GM18511 (cell line): Measurements from ENCODE around the gene ALG1L2.
"Not testable (repeated sequence)": the region's sequence is repeated elsewhere in the genome, so short reads cannot be mapped to it uniquely, and the experiment has no call there.

Experiments used
- ATAC-seq: cut with Tn5 transposase; IDR thresholded peaks from one replicate; pipeline ENCODE4 v1.9.1; 2021; ENCODE audit warnings: mild to moderate bottlenecking, moderate library complexity; ENCODE audit not compliant: unreplicated experiment

ALG1L2 gene

DNA sequence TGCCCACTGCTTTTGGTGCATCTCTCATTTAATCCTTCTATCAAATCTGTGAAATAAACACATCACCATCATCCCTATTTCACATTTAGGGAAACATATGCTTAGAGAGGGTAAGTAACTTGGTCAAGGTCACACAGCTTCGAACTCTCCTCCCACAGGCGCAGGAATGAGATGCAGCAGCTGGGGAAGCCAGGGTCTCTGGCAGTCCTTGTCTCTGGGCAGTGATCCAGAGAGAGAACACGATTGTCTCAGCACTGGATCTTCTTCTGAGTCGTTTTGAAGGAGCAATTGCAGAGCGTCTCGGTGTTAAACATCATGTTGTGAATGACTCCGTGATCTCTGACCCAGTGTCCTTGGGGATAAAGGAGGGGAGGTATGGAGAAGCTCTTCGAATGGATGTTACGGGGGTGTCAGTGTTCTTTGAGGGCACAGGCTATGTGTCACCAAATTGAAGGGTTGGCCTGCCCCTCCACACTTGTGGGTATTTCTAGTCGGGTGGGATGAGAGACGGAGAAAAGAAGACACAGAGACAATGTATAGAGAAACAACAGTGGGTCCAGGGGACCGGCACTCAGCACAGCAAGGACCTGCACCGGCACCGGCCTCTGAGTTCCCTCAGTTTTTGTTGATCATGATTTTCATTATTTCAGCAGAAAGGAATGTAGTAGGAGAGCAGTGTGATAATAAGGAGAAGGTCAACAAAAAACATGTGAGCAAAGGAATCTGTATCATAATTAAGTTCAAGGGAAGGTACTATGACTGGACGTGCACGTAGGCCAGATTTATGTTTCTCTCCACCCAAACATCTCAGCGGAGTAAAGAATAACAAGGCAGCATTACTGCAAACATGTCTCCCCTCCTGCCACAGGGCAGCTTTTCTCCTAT lies 41.5 kb downstream of the ALG1L2 start:
- not testable (repeated sequence) for ATAC-seq

DNA sequence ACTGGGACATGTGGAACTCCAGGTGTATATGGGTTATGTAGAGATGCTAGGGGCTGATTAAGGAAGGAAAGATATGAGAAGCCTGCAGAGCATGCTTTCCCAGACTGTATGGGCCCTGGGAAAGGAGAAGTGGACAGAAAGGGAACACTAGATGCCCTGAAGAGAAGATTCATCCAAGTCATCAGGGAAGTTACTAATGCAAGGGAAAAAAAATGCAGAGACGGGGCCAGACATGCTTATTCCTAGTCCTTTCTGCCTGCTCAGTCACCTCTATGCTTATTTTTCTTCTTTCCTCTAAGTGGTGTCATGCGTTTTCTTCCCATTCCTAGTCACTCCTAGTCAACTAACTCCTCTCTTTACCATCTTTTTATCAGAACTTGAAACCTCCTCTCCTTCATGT lies 43.8 kb downstream of the ALG1L2 start:
- ATAC-seq, result not testable (repeated sequence)

DNA sequence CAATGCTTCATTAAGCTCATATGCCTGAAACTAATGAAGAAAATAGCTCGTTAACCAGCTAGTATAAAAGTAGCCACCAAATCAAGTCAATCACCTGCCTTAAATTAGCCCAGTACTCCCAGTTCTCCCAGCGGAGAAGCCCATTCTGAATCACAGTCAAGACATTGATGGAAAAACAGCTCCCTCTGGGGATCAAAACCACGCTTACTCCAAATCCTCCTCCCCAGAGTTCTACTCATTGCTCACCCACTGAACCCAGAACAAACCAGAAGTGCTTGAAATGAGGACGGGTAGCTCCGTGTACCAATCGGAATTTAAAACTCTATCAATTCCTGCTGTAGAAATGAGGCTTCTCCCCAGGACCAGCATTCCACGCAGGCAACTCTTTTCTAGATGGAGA lies 54.7 kb downstream of the ALG1L2 start:
- ATAC-seq, result not testable (repeated sequence)

DNA sequence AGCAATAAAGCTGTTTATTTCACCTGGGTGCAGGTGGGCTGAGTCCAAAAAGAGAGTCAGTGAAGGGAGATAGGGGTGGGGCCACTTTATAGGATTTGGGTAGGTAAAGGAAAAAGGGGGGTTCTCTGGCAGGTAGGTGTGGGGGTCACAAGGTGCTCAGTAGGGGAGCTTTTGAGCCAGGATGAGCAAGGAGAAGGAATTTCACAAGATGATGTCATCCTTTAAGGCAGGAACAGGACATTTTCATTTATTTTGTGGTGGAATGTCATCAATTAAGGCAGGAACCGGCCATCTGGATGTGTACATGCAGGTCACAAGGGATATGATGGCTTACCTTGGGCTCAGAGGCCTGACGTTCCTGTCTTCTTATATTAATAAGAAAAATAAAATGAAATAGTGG lies 56.1 kb downstream of the ALG1L2 start:
- not testable (repeated sequence) for ATAC-seq

DNA sequence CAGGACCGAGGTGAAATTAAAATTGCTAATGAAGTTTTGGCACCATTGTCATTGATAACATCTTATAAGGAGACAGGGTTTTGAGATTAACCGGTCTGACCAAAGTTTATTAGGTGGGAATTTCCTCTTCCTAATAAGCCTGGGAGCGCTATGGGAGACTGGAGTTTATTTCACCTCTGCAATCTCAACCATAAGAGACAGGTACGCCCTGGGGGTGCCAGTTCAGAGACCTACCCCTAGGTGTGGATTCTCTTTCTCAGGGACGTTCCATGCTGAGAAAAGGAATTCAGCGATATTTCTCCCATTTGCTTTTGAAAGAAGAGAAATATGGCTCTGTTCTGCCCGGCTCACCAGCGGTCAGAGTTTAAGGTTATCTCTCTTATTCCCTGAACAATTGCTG lies 57.4 kb downstream of the ALG1L2 start:
- not testable (repeated sequence) for ATAC-seq

DNA sequence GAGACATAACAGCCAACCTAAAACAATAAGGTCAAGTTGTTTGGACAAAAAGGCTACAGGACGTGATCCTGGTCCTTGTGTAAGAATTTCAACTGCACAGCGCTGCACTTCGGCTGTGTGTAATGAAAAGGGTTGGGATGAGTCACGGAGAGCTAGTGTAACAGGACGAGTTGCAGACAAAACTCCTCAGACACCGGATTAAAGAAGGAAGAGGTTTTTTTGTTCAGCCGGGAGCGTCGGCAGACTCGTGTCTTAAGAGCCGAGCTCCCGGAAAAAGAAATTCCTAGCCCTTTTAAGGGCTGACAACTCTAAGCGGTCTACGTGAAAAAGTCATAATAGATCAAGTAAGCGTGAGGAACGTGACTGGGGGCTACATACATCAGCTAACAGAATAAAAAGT lies 59.1 kb downstream of the ALG1L2 start:
- not testable (repeated sequence) for ATAC-seq

DNA sequence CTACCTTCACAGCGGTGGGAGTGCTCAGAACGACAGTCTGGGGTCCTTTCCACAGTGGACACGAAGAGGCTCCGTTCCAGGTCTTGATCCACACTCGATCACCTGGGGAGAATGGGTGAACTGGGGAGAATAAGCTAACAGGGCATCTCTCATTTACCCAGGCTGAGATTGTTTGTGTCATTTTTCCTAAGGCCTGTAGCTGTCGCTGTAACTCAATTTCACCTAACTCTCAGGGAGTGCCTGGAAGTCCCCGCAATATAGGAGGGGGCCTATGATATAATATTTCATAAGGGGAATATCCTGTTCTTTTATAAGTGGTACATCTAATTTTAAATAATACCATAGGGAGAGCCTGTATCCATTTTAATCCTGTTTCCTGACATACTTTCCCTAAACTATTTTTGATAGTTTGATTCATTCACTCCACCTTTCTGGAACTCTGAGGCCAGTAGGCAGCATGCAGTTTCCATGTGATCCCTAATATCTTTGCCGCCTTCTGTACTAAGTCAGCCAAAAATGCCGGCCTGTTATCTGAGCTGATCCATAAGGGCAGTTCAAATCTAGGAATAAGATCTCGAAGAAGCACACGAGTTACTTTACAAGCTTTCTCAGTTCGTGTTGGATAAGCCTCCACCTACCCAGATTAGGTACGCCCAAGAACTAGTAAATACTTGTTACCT lies 62.2 kb downstream of the ALG1L2 start:
- ATAC-seq, result not testable (repeated sequence)

DNA sequence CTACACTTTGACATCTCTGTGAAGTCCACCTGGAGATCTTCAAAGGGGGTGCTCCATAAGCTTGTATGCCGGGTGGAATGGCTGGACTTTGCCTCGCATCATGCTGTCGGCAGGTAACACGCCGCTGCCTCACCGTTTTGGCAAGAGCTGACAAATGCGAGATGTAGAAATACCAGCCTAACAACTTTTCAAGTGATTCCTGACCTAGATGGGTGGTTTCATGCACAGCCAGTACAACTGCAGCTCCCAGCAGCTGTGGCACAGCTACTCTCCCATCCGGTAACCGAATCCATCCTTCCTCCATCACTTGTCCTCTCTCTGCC lies 62.7 kb downstream of the ALG1L2 start:
- ATAC-seq, result not testable (repeated sequence)

DNA sequence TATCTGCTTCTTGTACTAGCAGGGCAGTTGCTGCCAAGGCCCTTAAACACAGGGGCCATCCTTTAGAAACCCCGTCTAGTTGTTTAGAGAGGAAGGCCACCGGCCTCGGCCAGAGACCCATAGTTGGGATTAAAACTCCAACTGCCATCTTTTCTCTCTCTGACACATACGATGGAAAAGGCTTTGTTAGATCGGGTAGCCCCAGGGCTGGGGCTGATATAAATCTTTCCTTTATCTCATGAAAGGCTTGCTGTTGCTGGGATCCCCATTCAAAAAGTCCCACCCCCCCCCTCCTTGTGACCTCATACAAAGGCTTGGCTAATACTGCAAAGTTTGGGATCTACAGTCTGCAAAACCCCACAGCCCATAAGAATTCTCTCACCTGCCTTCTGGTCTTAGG lies 63.8 kb downstream of the ALG1L2 start:
- not testable (repeated sequence) for ATAC-seq

DNA sequence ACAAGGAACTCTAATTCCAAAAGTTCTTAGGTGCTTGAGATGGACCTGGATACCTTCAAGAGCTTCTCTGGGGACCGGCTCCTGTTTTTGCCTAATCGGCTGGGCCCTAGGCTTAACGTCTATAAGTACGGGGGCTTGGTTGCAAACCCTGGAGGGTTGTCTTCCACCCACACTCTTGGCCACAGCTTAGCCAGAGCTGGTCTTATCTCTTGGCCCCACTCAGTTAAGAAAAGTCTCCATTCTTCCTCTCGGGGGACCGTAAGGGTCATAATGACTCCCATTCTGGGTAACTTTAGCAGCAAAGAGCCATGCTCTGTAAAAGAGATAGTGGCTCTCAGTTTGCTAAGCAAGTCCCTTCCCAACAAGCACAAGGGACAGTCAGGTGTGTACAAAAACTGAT lies 64.8 kb downstream of the ALG1L2 start:
- not testable (repeated sequence) for ATAC-seq
